GM18505 (cell line): ENCODE results near the gene UBE2C.

ENCODE experiments used
- ATAC-seq: cut with Tn5 transposase; IDR thresholded peaks from one replicate; pipeline ENCODE4 v1.9.1; 2021; ENCODE audit not compliant: unreplicated experiment
- POLR2A ChIP-seq: IDR thresholded peaks from 4 replicates; pipeline ENCODE4 v1.6.1; 2011; ENCODE audit warnings: borderline replicate concordance; ENCODE audit not compliant: insufficient read depth, insufficient read length; ENCODE audit errors: extremely low read depth

UBE2C gene

DNA sequence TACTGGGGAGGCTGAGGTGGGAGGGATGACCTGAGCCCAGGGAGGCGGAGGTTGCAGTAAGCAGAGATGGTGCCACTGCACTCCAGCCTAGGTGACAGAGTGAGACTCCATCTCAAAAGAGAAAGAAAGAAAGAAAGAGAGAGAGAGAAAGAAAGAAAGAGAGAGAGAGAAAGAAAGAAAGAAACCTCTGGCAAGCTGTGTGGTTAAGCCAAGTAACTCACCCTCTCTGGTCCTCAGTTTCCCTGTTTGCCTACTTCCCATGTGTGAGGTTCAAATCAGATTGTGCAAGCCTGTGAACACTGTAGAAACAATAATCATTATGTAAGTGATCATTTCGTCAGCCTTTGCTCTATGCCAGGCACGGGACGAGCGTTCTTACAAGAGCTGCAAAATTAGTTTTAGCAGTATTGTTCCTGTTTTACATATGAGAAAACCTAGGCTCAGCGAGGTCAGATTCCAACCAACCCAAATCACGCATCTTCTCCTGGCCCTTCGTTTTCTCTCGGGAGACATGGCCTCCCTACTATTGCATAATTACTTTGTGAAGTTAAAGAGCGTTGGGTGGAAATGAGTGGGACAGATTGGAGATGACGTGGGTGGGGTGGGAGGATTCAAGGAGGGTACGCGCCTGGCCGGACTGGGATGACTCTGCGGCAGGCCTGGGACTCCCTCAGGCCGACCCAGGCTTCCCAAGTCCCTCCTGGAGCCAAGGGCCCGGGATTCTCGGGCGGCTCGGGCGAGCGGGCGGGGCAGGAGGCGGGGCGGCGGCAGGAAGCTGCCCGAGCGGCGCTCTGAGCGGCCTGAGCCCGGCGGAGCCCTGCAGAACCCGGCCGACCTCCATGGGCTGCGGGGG, 20.8 kb downstream of the UBE2C start, which contains the start of gene SNX21:
SNX21 (plus strand) TSS at position 770 of the 853 bp plus-strand sequence. CDS start 121 bp downstream, outside the sequence.
- TF ChIP-seq POLR2A: no peak
- no peak for ATAC-seq

DNA sequence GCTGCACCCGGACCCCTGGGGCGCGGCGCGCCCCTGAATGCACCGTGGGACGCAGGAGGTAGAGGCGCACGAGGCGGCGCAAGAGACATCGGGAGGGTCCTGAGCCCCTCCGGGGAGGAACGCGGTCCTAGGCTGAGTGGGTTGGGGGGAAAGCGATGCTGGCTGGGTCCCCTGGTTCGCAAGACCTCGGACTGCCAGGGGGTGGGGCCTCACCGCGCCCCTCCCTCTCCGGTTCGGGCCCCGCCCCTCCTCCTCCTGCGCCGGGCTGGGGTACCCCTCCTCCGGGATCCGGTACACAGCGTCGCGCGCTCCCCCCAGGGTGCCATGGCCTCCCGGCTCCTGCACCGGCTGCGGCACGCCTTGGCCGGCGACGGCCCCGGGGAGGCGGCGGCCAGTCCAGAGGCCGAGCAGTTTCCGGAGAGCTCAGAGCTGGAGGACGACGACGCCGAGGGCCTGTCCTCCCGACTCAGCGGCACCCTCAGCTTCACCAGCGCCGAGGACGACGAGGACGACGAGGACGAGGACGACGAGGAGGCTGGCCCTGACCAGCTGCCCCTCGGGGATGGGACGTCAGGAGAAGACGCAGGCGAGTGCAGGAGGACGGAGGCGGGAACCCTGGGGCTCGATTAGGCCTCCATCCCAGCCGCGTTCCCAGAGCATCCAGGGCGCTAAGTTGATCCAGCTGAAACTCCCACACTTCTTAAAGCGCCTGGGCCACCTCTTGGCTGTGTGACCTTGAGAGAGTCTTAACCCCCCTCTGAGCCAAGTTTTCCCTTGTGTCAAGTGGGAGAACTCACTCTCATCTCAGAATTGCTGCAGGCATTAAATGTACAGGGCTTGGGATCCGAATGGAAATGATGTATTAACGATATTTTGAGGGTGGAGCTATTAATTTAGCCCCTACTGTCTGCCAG, 21.7 kb downstream of the UBE2C start:
- no peak for TF ChIP-seq POLR2A
- ATAC-seq: no peak

DNA sequence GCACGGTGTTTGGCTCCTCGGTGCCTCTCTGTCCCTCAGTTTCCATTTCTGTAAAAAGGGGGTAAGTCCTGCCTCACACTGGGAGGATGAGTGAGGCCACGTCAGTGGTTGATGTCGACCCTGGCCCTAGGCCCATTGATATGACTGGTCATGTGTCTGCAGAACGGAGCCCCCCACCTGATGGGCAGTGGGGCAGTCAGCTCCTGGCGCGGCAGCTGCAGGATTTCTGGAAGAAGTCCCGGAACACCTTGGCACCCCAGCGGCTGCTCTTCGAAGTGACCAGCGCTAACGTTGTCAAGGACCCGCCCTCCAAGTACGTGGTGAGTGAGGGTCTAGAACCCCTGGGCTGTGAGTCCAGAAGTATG, 22.3 kb downstream of the UBE2C start:
- no peak for ATAC-seq
- TF ChIP-seq POLR2A: no peak

DNA sequence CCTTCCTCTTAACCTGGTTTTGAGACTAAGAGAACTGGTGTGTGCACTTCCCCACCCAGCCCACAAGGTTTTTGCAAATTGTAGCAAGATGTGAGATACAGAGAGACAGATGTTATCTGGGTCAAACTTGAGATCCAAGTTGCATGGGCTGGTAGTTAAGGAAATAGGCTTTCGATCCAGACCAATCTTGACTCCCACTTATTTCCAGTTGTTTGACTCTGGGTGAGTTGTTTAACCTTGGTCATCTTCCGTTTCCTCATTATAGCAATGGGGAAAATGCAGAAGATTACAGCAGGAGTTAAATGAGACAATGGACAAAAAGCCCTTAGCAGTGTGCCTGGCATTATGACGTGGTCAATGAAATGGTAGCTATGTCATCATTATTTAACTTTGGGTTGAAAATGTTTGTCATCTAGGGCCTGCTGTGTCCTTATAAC, 22.9 kb downstream of the UBE2C start:
- no peak for ATAC-seq

DNA sequence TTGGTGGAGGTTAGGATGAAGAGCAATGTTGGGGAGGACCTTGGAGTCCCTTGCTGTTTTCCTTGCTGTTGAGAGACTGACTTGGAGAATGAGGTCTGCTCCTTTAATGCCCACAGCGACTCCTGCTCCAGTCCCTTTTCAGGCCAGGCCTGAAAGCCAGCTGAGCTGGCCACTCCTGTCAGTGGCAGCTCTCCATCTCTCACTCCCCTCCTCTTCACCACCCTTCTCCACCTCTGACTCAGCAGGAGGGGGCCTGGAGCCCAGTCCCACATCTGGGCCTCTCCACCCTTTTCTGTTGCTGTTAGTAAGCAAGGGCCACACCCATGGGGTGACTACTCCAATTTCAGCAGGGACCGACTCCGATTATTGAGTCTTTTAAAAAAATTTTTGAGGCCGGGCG, 23.4 kb downstream of the UBE2C start:
- TF ChIP-seq POLR2A: no peak

More for the DNA sequence above, 22.9 kb downstream of the UBE2C start:
- TF ChIP-seq POLR2A: no peak

DNA sequence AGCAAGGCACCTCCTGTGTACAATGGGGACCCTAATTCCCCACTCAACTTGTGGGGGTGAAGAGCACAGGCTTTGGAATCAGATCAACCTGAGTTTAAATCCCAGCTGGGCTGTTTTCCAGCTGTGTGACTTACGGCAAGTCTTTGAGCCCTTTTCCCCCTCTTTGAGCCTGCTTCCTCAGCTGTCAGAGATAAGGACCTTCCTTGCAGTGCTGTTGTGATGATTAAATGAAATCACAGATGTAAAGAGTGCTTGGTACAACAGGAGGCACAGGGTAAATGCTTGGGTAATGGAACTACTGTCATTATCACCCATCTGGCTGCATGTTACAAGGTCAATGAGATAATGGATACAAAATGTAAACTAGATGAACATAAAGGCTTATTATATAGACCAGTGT, 24.4 kb downstream of the UBE2C start:
- no peak for ATAC-seq

More for the DNA sequence above, 23.4 kb downstream of the UBE2C start:
- no peak for ATAC-seq

DNA sequence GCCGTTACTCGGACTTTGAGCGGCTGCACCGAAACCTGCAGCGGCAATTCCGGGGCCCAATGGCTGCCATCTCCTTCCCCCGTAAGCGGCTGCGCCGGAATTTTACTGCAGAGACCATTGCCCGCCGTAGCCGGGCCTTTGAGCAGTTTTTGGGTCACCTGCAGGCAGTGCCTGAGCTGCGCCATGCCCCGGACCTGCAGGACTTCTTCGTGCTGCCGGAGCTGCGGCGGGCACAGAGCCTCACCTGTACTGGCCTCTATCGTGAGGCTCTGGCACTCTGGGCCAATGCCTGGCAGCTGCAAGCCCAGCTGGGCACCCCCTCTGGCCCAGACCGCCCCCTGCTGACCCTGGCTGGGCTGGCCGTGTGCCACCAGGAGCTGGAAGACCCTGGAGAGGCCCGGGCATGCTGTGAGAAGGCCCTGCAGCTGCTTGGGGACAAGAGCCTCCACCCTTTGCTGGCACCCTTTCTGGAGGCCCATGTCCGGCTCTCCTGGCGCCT, 28.3 kb downstream of the UBE2C start:
- TF ChIP-seq POLR2A: no peak
- ATAC-seq: no peak

More for the DNA sequence above, 24.4 kb downstream of the UBE2C start:
- TF ChIP-seq POLR2A: no peak

DNA sequence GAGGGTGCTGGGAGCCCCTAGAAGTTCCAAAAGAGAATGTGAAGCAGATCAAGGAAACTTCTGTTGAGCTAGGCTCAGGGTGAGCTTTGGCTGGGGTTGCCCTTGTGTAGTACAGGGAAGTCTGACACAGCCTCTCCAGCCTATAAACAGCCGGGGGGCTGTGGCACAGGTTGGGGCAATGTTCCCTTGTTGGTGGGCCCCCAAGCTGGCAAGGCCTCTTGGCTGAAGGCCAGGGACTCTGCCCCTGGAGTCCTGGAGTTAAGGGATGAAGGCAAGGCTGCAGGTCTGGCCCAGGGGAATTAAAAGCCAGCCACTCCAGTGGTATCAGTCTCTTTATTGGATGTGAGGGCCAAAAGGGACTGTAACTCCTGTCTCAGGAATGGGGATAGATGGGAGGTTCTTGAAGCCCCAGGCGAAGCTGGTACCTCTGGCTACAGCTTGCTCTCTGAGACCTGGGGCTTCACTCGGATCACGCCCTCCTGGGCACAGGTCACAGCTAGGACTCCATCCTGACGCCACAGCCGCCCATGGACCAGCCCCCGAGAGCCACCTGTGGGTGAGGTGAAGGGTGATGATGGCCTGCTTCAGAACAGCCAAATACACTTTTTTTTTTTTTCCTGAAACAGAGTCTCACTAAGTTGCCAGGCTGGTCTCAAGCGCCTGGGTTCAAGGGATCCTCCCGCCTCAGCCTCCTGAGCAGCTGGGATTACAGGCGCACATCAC, 29.1 kb downstream of the UBE2C start:
- ATAC-seq: no peak
- TF ChIP-seq POLR2A: no peak

DNA sequence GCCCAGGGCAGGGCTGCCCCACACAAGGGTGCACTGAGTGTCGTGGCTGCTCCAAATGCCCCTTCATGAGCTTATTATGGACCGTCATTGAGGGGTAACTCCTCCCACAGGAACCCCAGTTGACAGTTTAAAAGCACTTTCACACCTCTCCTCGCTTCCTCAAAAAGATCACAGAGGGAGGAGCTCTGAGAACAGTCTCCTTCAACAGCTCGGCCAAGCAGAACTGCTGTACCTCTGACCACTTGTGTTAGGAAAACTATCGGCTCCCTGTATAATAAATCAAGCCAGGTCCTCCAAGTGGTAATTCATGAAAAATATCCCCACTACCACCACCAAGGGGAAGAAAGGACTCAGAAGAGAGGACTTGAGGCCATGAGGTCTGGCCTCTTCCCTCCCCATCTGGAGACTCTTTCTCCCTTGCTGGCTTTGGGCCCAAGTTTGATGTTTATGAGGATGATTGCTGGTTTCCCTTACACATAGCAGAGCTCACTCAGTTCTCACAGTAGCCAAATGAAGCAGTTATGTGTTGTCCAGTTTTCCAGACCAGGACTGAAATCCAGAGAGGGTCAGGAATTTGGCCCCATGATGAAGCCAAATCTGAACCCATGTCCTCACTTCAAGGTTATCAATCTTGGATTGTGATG, 29.8 kb downstream of the UBE2C start:
- no peak for TF ChIP-seq POLR2A
- ATAC-seq: no peak

DNA sequence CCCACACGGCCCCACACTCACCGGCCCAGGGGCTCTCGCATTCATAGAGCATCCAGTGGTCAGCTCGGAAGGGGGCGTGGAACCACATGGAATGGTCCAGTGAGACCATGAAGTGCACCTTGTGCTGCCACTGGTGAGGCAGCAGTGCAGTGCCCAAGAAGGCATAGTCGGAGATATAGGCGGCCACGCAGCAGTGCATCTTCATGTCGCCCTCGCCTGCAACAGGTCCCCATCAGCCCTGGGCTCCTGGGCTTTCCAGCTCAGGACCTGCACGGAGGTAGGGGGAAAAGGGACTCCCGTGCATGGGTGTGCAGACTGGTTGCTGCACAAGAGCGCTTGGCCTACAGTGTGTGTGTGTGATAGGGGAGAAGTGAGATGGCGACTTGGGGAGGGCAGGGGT, 31.1 kb downstream of the UBE2C start:
- ATAC-seq: no peak
- no peak for TF ChIP-seq POLR2A

DNA sequence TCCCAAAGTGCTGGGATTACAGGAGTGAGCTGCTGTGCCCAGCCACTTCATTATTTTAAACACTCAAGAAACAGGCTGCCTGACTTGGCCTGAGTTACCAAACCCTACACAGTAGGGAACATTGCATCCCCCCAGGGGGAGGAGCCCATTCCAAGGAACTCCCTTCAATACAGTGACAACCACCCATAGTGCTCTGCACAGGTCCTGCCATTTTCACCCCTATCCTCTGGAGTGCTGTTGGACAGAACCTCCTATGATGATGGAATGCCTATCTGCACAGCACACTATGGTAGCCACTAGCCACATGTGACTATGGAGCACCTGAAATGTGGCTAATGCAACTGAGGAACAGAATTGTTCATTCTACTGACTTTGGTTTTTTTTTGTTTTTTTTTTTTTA, 33.0 kb downstream of the UBE2C start:
- TF ChIP-seq POLR2A: no peak

DNA sequence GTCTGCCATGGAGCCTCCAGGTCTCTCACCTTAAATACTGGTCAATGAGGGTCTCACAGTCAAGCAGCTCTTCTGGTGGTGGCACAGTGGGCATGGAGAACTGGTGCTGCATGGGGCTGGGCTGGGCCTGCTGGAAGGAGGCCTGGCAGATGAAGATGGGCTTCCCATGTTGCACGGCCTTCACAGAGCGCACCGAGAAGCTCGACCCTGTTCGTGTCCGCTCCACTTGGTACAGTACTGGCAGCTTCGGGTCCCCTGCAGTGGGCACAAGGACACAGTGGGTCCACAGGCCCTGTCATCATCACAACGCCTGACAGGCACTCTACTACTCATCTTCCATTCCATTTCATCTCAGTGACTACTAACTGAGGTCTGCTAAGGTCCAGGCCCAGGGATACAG, 36.0 kb downstream of the UBE2C start:
- TF ChIP-seq POLR2A: no peak
- ATAC-seq: no peak

More for the DNA sequence above, 33.0 kb downstream of the UBE2C start:
- no peak for ATAC-seq

DNA sequence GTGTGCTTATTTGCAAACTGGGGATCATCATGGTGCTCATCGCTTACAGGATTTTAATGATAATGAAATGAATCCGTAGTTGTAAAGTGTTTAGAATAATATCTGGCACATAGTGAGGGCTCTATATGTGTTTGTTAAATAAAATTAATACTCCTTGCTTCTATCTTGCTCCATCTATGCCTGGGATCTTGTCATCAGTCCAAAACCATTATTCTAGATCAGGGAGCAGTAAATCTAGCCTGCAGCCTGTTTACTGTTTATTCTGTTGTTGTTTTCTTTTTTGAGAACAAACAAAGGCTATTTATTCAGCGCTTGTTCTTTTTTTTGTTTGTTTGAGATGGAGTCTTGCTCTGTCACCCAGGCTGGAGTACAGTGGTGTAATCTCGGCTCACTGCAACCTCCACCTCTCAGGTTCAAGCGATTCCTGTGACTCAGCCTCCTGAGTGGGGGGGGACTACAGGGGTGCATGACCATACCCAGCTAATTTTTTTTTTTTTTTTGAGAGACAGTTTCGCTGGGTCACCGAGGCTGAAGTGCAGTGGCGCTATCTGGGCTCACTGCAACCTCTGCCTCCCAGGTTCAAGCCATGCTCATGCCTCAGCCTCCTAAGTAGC, 36.6 kb downstream of the UBE2C start:
- ATAC-seq: no peak
- TF ChIP-seq POLR2A: no peak

DNA sequence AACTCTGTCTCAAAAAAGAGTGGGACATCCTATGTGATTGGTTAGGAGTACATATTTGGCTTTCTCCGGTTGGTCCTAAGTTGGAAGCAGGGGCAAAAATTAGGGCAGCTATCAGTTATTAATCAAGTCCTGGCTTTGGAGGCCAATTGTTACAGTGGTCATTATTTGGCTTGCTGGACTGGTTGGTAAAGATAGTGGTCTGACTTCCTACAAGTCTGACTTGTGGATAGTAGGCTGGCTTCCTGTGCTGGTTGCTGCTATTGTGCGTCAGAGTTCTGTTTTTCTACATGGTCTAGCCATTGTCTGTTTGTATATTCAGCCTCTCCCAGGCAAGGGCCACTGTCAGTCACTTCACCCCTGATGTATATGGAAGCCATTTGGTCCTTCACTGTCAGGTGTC, 37.8 kb downstream of the UBE2C start:
- no peak for ATAC-seq
- TF ChIP-seq POLR2A: no peak
